Stimulated activated CD8-positive, alpha-beta memory T cell treated with anti-CD3 and anti-CD28 coated beads, Interleukin-2, amount 100 ng/mL, for 1 hour (primary cell): ENCODE data around the gene ACOX2.
"Not testable (repeated sequence)": the region's sequence is repeated elsewhere in the genome, so short reads cannot be mapped to it uniquely, and the experiment has no call there.

Experiments
- DNase-seq, 2 donors: peaks; one replicate each; pipeline ENCODE4 v3.0.0-alpha.2; 2020; ENCODE audit warnings: low read depth in 2 of 2

Gene ACOX2

DNA sequence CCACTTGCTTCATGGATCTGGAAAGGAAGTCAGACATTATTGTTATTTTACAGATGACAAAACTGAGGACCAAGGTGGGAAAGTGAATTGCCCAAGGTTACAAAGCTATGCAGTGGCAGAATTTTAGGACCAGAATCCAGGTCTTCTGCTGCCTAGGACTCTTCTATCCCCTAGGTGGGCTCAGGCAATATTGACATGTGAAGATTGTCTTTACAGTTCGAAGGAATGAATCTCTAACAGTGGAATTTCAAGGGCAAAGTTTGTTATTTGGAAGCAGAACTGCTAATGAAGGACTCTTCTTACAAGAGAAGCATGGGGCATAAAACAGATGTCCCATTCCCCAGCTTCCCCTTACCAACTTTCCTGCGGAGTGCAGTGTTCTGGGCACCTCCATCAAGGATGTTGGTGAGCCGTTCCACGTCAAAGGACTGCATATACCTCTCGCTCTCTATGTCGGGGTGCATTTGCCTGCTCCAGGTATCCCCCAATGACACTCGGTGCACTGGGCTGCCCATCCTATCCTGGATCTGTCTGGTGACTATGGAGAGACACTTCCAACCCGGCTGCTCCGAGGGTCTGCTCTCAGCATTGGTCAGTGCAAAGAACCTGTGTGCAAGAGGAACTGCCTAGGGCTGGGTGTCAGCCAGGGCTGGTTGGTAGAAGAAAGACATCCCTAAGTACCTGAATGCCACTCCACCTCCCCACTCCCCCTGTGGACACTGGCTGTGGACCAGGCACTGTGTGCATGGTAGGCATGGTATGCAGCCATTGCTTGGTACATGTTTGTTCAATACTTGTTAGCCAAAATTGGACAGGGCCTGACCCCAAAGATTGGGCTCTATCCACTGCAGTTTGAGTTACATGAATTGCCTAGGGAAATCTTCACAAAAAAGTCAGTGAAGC is 2.1 kb downstream of the ACOX2 start:
- DNase-seq: no peak

DNA sequence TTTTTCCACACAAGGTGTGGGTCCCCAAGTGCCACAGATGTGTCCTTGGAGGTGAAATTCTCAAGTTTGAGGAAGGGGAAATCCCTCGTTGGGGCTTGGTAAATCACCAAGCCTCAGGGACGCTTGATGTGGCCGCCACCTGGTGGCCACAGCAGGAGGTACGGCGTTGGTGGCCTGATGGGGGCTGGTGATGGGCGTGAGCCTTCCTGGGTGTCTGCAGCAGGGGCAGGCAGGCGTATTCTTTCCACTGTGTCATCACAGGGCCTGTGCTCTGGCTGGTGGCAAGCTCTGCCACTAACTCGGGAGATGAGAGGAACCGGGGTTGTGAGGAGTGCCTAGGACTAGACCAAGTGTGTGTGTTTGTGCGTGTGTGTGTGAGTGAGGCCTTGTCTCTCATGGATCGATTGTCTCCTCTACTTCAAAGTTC is 4.2 kb downstream of the ACOX2 start:
- DNase-seq: peak; percentile 60 to 63

DNA sequence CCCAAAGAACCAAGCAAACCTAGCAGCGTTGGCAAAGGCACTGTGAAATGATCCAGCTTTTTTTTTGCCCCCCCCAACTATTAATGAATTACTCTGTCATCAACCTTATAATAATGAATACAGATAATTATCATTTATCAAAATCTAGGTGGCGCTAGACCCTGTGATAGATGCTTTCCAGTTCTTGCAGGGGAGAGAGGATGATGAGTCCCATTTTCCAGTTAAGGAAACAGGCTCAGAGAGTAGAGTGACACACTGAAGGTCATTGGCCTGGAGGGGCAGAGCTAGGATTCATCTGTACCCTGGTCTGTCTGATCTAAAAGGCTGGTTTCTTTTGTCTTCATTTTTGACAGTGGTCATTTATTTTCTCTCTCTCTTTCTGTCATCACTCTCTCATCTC is 5.0 kb downstream of the ACOX2 start:
- DNase-seq: no peak

DNA sequence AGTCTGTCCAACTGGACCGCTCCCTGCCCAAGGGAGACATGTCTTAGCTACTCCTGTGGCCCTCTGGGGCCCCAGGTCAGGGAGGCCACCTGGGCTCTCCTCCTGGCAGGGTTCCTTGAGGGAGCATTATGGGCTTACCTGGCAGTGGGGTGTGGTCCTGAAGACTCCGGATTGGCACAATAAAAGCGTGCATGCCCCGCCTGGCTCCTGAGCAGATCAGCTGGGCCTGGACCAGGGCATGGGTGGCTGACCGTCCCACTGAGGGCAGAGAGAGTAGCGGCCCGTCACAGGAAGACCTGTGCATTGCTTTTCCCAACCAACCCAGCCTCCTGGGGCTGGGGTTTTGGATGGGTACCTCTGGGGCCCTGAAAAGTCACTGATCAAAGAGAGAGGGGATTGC is 5.4 kb downstream of the ACOX2 start:
- DNase-seq: no peak

DNA sequence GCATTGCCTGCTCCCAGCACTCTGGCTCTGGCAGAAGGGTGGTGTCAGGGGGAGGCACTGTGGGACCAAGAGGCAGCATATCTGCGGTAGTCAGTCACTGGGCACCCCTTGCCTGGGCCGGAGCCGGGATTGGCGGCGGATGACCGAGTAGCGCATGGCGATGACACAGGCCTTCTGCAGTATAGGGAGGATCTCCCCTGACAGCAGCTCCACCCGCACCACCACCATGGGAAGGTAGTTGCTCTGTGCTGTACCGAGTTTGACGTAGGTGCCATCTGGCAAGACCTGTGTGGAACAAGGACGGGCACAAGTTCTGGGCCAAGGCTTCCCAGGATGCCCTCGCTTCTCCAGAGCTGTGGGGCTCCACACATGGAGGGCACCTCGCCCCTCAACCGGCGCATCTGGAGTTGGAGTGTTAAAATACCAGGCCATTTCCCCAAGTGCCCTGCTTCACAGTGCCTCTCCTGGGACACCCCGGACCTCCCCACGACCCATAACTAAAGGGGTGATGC is 6.6 kb downstream of the ACOX2 start:
- no peak for DNase-seq

DNA sequence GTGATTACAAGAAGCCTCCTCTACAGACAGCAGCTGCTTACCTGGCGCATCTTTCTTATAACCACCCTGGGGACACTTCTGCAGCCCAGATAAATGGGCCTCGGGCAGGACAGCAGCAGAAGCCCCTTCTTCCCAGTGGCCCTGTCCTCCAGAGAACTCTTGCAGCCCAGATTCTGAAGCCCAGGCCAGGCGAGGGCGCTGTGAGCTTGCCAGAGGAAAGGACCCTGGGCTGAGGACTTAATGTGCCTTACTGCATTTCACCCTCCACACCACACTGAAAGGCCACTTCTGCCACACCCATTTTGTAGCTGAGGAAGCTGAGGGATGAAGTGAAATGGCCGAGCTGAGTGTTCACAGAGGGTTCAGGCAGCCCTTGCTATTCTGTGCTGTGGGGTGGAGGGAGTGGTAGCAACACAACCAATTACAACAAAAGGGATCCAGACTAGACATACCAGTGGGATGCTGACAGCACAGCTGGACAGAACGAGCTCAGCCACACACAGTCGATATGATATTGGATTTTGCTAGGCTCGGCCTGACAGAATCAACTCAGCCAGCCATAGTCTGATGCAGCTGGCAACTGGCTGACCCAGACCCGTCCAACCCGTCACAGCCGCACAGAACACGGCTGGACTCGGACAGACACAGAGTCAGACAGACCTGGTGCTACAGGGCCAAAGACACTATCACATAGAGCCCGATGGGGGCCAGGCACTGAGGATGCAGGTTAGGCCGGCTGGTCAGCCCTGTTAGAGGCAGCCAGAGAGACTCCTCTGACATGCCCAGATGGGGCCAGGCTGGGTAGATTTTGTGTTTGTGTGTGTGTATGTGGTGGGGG is 7.3 kb downstream of the ACOX2 start:
- no peak for DNase-seq

DNA sequence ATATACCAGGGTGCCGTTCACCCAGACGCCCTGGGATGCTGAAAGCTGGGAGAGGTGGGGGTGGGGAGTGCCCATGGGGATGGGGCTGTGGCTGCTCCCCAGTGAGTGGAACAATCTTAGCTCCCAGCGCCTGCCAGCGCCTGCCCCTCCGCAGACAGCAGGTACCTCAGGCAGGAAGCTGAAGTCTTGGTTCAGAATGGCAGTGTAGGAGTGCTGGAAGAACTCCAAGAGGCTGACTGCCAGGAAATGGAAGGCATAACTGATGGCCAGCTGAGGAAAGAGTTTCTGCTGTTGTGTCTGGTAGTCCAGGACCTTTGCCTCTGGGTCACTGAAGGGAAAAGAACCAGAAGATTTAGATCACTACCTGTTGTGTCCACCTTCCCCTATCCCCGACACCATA is 8.4 kb downstream of the ACOX2 start:
- DNase-seq: no peak

DNA sequence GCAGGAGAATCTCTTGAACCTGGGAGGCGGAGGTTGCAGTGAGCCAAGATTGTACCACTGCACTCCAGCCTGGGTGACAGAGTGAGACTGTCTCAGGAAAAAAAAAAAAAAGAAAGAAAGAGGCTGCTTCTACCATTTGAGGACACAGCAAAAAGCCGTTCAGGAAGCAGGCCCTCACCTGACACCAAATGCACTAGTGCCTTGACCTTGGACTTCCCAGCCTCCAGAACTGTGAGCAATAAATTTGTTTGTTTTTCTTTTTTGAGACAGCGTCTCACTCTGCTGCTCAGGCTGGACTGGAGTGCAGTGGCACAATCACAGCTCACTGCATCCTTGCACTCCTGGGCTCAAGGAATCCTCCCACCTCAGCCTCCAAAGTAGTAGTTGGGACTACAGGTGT is 9.6 kb downstream of the ACOX2 start:
- DNase-seq: not testable (repeated sequence)

DNA sequence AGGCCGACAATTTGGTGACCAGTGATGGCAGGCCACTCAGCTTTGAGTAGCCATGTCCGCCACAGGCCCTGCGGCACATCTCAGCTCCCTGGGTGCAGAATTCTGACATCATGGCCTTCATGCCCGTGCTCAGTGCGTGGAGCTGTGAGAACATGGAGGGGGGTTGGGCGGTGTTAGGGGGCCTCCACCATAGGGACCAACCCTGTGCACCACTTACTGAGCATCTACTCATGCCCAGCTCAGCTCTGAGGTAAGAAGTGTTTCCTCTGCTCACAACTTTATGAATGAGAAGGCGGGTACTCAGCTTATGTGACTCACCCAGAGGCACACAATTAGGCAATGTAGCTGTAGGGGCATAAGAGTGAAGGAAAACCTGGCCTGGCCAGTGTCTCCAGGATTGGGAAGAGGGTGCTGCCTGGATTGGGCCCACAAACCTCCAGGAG is 10.5 kb downstream of the ACOX2 start:
- DNase-seq: no peak

DNA sequence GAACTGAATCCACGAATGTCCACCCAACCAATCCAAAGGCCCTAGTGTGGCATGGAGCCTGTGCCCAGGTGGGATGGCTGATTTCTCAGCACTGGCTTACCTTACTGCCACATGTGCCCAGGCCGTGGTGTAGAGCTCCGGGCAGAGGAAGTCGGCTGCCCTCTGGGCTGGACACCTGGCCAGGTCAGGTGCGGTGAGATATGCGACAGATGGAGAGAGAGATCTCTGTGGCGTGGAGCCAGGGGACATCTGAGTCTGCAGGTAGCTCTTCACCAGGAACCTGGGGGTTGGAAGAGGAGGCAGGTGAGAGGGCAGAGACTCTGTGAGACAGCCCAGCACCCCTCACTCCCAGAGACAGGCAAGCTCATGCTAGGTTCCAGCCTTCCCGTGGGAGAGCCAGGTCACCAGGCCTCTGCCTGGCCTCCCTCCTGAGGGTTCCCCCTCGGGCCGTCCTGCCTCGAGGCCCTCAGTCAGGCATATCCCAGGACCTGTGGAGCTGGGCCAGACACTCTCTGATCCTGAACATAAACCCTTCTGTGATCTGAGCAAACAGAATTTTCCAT is 12.6 kb downstream of the ACOX2 start:
- no peak for DNase-seq

DNA sequence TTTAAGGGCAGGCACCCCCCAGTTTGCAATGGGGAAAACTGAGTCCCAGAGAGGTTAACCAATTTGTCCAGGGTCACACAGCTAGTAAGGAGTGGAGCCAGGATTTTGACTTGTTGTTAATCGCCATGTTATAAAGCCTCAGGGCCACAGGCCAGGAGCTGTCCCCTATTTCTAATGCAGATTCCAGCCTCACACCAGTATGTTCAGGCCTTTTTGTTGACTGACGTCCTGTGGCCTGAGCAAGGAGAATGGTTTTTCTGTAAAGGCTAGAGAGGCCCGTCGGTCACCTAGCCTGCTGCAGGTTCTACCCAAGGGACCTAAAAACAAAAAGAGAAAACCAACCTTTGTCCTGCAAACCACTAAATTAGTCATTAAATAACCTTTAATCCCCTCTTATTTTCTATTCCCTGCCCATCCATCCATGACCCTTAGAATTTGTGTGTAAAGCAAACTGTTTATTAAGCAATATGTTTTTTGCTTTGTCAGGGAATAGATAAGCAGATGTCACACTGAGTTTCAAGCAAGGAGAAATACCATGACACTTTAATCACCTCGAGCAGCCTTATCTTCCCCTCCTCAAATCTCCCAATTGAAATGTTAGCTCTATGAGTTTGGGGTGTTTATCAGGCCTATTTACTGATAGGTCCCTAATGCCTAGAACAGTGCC is 14.1 kb downstream of the ACOX2 start:
- no peak for DNase-seq

DNA sequence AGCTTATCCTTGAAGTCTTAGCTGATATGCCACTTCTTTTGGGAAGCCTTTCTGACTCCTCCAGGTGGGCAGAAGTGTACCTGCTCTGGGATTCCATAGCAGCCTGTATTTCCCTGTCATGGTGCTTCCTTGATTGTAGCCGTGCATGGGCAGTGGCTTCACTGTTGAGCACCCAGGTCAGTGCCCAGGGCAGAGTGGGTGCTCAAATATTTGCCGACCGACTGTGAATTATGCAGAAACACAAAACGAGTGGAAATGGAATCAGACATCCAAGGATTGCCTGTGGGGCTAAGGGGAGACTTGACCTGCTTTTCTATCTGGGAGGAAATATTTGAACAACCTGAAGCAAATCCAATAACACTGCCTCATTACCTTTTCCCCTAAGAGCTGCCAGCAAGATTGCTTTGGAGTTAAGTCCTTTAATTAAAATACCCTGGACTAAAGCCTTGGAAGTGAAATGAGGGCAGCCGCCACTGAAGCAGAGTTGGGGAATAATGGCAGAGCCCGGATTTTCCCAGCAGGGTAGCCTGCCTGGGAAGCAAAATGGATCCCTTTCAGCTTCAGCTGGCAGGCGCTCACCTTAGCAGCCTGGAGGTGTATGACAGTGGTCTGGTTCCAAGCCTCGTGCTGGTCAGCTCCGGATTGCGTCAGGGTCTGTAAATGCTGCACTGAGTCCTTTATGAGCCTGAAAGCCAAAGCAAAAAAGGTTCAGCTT is 14.9 kb downstream of the ACOX2 start:
- DNase-seq: no peak

DNA sequence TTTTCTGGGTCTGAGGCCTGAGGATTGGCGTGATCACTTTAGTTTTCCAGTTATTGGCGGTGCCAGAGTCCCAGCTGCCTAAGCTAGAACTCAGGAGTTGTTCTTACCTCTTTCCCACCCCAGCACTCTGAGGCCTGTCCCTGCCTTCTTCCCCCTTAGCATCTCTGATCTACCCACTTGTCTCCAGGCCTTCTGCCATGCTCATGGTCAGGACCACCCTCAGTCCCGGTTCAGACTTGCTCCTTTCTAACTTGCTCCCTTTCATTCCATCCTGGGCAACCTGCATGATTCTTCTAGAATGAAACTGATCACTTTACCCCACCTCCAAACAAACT is 15.7 kb downstream of the ACOX2 start:
- DNase-seq: no peak

DNA sequence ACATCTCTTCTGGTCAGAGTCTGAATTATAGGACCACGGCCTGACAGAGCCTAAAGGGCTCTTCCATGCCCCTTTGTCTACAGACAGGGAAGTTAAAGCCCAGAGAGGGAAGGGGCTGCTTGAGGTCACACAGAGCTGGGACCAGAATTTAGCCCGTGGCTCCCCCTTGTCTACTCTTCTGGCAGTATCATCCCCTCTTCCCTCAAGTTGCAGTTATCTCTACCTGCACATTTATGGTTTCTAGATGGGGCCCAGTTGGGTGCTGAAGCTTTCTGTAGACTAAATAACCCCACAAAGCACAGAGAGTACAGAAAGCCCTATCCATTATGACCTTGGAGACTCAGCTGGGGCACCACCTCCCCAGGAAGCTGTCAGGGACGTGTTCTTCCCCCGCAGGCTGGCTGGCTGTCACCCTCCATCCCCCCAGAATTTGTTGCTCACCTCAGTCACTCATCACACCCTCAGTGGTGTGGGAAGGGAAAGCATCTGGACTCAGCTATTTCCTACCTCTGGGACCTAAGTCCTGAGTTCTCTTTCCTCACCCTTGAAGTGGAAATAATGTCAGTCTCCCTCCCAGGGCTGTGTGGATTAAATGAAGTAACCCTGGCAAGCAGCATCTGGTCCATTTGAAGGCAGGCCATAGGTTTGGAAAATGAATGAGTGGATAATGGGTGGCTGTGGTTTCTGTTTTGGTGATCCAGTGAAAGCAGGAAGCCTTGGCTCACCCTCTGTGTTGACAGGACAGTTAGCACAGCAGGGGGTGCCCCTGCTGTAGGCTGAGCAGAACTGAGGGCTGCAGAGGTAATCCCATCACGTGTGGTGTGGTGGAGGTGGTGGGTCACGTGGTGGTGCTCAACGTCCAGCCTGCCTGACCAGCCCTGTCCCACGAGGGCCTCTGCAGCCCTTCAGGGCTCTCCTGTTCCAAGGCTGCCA is 16.3 kb downstream of the ACOX2 start:
- DNase-seq: no peak

DNA sequence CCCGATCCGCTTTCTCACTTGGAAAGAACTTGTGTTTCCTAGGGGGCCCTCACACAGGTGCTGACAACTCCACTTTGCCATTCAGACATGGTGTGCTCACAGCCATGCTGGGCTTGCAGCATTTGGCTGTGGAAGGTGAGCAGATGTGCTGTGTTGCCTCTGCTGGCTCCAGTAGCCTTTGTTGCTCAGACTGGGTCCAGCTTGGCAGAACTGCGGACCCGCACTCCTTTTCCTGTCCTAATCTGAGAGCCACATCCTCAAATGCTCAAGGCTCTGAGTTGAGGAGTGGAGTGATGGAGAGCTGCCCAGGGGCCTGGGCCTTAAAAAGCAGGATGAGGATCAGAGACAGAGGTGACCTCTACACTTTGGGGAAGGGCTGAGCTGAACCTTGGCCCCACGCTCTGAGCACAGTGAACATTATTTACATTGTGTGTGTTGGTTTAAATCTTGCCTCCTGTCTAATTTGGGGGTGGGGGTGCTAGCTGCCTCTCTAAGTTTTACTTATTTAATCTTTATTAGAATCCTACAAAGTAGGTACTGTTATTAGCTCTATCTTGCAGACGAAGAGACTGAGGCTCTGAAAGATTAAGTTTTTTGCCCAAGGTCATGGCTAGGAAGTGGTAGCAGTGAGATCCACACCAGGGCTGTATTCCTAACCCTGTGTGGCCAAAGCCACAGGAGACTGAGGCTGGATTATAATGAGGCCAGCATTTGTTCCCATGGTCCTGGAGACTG is 17.2 kb downstream of the ACOX2 start:
- no peak for DNase-seq

DNA sequence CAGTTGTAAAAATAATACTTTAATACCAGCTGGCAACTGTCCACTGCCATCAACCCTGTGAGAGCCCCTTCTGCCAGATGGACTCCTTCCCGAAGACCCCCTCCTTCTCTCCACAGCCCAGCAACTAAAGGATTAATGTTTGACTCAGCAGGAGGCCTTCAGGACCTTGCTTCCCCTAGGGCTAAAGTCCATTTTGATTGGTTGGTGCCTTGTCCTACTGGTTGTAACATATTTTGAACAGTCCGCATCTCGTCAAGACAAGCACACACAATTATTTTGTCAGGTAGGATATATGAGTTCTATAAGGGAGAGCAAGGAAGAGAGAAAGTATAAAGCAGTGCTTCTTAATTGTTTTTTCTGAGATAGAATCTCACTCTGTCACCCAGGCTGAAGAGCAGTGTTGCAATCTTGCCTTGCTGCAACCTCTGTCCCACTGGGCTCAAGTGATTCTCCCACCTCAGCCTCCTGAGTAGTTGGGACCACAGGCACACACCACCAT is 18.6 kb downstream of the ACOX2 start:
- DNase-seq: no peak

DNA sequence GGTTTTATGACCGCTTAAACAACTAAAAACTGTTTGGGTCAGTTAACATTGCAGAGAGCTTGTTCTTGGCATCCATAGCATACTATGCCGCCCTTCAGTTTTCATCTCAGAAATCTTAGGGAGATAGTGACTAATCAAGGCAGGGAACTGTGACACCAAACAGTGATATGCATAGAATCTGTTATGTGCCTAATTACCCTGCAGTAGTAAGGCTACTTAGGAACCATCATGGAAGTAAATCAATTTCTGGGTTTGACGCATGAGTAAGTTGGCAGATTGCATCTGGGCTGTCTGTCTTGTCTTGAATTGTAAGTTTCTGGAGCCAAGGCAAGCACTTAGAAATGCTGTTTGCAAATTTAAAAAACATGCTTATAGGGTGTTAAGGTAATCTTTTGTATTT is 22.6 kb downstream of the ACOX2 start:
- no peak for DNase-seq

DNA sequence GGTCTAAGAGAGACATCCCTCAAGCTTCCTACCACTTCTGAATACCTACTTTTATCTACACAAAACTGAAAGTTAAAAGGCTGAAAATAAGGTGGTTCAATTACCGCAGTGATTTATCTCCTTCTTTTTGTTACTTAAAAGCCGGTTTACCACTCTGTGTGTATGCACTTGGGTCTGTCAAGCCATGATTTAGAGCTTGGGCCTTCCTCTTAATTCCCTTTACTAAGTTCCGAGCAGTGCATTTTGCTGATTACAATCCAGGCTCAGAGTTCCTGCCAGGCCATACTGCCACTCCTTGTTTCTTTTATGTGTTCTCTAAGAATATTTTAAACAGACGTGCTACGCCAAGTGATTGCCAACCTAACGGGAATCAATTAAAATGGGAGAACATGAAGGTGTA is 28.6 kb downstream of the ACOX2 start:
- no peak for DNase-seq

DNA sequence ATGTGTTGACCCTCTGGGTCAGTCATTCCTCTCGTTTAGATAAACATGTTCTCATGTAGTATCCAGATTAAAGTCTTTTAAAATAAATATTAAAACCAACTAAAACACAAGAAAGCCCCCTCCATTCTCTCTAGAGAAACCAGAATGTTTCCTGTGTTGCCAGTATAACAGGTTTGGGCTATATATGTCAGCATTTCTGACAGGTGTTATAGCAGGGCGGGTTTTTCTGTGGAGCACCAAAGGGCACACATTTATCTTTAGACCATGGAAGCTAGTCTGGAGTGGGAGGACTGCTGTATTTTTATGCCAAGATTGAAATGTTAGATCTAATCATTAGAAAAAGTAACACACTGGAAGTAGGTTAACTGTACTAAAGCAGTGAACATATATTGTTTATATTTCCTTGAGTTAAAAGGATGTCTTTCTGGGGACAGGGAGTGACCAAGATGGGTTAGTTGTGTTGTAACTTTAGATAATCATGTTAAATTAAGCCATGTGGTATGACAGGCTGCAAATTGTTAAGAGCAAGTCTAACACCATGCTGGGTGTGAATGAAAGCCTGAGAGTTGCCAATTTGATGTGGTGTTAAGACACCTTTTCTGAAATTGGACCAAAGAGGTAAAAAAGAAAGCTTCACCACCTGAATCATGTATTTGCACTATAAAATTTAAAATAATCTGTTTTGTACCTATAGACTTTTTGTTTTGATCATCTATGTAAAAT is 29.5 kb downstream of the ACOX2 start:
- no peak for DNase-seq
